Measurements from ENCODE around the gene LONP2. TPM values are rescaled to one million over a fixed set of nuclear protein-coding genes. Genes with fewer than 3 reads are reported as not detected.
"Not testable (repeated sequence)": the region's sequence is repeated elsewhere in the genome, so short reads cannot be mapped to it uniquely, and the experiment has no call there.

The LONP2 gene
- total RNA-seq, 1 donor from 2014 or later = 58.6 TPM

DNA sequence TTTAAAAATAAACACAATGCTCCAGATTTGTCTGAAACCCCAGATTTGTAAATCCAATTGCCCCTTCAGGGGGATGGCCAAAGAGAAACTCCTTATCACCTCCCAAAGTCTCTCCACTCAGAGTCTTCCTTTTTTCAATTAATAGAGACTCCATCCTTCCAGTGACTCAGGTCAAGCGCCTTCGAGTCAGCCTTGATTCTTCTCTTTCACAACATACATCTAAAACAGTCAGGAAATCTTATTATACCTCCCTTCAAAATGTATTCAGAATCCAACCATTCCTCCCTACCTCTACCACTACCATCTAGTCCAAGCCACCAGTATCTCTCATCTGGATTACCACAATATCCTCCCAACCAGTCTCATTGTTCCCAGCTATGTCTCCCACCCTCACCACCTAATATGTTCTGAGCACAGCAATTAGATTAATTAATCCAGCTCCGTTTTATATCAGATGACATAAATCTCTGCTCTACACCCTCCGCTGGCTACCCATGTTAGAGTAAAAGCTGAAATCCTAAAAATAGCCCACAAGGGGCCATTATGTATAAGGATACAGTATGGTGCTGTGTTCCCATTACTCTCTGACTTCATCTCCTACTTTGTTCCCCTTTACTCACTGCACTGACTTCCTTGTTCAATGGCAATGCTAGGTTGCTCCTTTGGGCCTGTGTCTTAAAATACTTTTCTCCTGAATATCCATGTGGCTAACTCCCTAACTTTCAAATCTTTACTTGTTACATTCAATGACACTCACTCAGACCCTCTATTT is 129.3 kb downstream of the LONP2 start:
- intact Hi-C loops (cut with DNase I) = no loop called here
- ATAC-seq (ENCODE audit: poor library complexity) (peak; percentile 42), DNase-seq (no peak)

DNA sequence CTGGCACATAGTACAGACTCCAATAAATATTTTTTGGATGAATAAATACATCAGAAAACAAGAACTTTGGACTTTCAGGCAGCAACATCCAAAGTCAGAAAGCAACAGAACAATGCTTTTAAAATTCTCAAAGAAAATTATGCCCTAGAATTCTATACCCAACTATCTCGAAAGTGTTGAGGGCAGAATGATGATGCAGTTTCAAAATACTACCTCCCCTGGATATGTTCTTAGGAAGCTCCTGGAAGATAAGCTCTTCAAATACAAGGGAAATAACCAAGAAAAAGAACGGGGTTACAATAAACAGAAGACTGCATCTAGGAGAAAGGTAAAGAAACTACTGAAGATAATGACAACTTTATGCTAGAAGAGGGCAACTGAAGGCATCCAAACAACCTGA is 130.2 kb downstream of the LONP2 start:
- ATAC-seq (ENCODE audit: poor library complexity) (no peak), DNase-seq (no peak)
- intact Hi-C loops (cut with DNase I) = no loop called here

DNA sequence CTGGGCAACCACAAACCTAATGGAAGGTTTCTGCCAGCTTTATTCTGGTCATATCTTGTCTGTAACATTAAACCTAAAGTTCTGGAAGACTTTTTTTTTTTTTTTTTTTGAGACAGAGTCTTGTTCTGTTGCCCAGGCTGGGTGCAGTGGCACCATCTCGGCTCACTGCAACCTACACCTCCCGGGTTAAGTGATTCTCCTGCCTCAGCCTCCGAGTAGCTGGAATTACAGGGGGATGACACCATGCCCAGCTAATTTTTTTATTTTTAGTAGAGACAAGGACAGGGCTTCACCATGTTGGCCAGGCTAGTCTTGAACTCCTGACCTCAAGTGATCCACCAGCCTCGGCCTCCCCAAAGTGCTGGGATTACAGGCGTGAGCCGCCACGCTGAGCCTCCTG is 133.2 kb downstream of the LONP2 start:
- DNase-seq; intact Hi-C loops (cut with DNase I); ATAC-seq (ENCODE audit: poor library complexity): not testable (repeated sequence)

DNA sequence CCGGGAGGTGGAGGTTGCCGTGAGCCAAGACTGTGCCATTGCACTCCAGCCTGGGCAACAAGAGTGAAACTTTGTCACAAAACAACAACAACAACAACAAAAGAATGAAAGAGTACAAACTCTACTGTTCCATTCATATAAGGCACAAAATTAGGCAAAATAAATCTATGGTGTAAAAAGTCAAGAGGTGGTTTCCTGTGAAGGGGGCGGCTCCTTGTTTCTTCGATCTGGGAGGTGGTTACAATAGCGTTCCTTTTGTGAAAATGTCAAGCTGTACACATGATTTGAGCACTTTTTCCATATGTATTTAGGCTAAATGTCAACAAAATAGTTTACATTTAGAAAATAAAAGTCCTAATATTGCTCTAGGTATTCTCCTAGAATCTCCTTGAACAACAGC is 134.2 kb downstream of the LONP2 start:
- ATAC-seq (ENCODE audit: poor library complexity) = no peak
- intact Hi-C loops (cut with DNase I) = no loop called here
- no peak for DNase-seq

DNA sequence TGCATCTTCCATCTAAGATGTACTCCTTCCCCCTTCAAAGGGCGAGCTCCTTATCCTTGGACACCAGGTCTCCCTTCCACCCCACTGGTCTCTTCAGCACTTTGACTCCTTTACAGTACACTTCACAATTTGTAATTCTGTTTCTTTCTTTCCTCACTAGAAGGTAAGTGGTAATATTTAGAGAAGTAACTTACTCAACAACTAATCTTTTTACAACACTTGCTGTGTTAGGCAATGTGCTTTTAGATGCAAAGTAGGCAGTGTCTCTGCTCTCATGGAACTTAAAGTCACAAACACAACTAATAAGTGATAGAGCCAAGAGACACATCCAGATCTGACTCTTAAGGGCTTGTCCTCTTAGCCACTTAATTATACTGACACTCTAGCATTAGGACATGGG is 134.7 kb downstream of the LONP2 start:
- DNase-seq = no peak
- ATAC-seq (ENCODE audit: poor library complexity) = peak; percentile 26
- intact Hi-C loops (cut with DNase I) = no loop called here

DNA sequence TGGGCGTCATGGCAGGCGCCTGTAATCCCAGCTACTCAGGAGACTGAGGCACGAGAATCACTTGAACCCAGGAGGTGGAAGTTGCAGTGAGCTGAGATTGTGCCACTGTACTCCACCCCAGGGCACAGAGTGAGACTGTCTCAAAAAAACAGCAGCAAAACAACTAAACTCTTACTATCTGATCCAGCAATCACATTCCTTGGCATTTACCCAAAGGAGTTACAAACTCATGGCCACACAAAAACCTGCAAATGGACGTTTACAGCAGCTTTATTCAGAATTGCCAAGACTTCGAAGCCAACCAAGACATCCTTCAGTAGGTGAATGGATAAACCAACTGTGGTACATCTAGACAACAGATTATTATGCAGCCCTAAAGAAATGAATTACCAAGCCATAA is 137.1 kb downstream of the LONP2 start:
- DNase-seq (no peak), ATAC-seq (ENCODE audit: poor library complexity) (no peak)
- intact Hi-C loops (cut with DNase I) = no loop called here

DNA sequence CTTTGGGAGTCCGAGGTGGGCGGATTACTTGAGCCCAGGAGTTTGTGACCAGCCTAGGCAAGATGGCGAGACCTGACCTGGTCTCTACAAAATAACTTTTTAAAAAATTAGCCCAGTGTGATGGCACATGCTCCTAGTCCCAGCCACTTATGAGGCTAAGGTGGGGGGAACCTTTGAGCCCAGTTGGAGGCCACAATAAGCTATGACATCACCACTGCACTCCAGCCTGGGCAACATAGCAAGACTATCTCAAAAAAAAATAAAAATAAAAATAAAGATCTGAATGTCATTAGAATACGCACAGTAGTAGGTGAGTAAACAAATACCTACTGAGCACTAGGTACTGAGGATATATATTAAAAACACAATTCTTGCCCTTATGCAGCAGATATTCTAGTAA is 138.0 kb downstream of the LONP2 start:
- DNase-seq (no peak), ATAC-seq (ENCODE audit: poor library complexity) (no peak)
- intact Hi-C loops (cut with DNase I) = no loop called here

DNA sequence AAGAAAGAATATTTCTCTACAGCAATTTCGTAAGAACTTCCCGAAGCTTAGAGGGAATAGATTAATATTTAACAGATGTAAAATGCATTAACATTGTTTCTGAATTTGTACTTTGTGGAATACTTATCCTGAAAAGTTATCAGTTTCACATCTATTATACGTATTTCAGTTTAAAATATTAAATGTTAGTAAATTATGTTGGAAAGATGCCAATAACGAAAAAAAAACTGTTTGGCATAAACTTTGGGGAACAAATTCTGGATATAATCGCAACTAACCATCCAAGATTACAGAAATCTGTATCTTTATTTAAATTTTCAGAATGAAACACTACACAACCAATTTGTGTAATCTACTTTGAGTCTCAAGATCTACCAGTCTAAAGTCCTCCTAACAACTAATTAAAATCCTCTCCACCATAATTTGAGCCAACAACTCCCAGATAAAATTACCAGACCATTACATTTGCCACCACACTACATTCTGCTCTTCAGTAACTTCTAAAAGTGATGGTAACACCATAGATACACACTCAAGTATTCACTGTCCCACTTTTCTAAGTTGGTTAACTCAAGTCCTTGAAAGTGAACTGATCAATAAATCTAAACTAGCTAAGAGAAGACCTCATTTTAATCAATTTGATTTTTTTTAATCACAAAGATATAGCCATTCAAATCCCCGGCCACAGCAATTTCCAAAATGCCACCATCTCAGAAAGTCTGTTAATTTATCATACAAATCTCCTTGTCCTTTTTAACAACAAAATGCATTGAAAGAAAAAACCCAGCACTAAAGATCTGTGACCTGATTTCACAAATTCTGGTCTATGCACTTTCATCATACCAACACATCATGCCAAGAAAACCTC is 139.1 kb downstream of the LONP2 start:
- DNase-seq (no peak), ATAC-seq (ENCODE audit: poor library complexity) (no peak)
- intact Hi-C loops (cut with DNase I) = no loop called here

DNA sequence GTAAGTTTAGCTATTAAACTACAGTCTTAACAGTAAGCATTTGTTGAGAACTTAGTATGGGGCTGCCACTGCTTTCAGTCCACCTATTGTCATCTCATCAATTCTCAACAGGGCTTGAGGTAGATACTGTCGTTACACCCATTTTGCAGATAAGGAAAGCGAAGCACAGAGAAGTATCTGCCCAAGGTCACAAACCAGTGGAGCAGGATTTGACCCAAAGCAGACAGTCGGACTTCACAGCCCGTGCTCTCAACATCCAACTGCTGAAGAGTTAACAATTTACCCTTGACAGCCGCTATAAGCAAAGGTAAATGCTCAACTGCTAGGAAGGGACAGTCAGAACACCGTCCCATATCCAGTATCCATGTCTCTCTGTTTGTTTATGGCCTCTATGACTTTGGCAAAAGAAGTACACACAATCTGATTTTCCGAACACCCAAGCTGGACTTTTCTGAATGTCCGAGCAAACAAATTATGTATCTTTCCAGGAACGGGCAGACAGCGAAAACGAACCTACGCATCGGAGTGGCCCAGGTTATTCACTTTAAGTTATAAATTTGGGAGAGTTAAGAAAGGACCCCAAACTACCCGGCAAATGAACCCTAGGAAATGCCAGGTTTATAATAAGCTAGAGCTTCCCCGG is 139.9 kb downstream of the LONP2 start:
- DNase-seq = no peak
- intact Hi-C loops (cut with DNase I) = no loop called here
- ATAC-seq (ENCODE audit: poor library complexity) = peak; percentile 18

DNA sequence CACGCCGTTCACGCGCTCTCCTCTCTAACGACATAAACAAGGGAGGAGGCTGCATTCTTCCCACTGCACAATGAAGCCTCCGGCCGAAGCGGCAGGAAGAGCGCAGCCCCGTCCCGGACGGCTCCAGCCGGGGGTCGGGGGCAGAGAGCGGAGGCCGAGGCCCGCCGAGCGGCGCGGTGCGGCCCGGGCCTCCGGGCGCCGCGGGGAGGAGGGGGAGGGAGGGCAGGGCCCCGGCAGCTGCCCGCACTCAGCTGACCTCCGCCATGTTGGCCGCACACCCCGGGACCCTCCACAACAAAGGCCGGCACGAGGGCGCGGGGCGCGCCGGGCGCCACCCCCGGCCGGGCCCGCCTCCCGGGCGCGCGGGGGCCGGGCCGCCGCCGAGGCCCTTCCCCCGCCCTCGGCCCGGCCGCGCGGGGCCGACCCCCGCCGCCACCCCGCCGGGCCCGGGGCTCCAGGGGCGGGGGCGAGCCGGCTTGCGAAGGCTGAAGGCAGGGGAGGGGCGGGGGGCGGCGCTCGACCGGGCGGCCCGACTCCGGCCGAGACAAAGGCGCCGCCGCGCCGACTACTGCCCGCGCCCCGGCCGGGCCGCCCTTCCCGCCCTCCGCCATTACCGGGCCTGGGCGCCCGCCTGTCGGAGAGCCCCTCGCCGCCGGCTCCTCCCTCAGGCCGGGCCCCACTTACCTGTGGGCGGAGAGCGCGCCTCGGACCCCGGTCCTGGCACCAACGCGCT is 140.6 kb downstream of the LONP2 start:
- intact Hi-C loops (cut with DNase I) = no loop called here
- ATAC-seq (ENCODE audit: poor library complexity) (peak; percentile 66), DNase-seq (peak; percentile 78)

DNA sequence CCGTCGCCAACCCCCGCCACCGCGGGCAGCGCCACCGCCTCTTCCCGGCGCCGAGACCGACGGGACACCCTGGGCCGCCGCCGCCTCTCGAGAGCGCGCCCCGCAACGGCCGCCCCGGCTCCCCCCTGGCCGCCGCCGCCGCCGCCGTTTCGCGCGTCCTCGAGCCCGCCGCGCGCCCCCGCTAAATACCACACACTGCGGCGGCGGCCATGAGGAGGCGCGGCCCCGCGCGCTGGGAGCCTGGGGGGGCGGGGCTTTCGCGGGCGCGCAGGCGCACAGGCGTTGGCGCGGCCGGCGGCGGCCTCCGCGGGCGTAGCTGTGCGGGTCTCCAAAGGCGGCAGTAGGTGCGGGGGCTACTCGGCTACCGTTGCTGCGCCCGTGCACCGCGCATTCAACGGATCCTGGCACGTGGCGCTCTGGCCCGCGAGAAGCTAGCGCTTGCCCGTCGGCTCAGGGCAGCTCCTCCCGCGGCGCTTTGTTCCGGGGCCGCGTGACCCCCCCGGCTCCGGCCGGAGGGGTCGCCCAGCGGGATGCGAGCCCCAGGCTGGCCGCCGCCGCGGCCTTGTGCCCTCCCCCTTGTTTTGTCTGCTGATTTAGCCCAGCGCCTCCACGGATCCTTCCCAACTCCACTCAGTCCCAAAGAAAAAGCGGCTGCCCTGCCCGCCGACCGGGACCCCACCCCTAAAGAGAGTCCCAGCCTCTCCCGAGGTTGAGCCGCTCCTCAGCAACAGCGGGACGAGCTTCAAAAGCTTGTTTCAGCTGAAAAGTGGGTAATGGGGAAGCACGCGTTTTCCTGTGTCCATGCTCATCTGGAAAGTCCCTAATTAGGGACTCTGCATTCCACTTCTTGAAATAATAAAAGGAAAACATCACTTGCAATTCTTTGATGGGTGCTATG is 141.4 kb downstream of the LONP2 start, which contains the start of gene SIAH1:
Gene SIAH1, minus strand, starts transcription at position 161 of the 898 bp plus-strand sequence. CDS start 22,985 bp downstream, outside the sequence.
- ATAC-seq (ENCODE audit: poor library complexity) (peak; percentile 94), DNase-seq (peak; percentile 92)
- intact Hi-C loops (cut with DNase I) = no loop called here

DNA sequence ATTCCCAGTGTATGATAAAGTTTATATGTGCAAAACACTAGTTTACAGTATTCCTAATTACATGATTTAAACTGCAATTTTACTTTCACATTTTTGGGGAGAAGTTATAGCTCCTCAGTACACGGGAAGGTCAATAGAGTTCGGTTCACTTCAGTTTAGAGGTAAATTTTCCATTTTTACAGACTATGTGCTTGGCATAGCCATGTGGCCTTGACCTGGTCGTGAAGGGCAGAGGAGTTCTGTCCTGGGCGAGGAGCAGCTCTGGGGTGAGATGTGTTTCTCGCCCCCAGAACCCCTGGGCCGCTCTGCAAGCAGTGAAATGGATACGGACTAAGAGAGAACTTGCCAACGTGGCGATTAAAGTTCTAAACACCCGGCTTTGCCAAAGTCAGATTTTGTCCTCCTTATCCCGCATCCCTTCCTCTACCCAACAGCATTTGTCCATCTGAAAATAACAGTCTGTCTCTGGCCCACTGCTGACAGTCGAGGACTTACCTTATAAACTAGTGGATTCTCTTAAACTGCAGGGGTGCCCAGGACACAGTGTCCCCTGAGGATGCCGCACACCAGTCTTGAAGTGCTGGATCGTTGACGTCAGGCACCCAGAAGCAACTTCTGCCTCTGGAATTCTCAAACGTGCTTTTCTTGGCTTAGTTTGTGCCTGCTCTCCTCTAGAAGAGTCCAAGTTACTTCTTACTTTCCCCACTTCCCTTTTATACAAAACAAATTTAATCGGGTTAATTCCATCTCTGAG is 142.6 kb downstream of the LONP2 start:
- intact Hi-C loops (cut with DNase I) = no loop called here
- no peak for DNase-seq
- ATAC-seq (ENCODE audit: poor library complexity) = no peak

DNA sequence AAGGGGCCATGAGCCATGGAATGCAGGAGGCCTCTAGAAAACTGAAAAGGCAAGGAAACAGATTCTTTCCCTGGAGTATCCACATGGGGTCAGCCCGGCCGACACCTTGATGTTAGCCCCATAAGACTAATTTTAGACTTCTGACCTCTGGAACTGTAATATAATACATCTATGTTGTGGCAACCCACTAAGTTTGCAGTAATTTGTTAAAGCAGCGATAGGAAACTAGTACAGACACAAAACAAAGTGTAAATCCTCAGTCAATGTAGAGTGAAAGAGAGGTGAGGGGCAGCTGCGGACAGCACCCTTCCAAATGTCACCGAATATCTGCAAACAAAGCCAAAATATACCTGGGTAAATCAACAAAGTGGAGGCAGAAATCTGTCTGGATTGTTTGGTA is 148.3 kb downstream of the LONP2 start:
- intact Hi-C loops (cut with DNase I) = no loop called here

DNA sequence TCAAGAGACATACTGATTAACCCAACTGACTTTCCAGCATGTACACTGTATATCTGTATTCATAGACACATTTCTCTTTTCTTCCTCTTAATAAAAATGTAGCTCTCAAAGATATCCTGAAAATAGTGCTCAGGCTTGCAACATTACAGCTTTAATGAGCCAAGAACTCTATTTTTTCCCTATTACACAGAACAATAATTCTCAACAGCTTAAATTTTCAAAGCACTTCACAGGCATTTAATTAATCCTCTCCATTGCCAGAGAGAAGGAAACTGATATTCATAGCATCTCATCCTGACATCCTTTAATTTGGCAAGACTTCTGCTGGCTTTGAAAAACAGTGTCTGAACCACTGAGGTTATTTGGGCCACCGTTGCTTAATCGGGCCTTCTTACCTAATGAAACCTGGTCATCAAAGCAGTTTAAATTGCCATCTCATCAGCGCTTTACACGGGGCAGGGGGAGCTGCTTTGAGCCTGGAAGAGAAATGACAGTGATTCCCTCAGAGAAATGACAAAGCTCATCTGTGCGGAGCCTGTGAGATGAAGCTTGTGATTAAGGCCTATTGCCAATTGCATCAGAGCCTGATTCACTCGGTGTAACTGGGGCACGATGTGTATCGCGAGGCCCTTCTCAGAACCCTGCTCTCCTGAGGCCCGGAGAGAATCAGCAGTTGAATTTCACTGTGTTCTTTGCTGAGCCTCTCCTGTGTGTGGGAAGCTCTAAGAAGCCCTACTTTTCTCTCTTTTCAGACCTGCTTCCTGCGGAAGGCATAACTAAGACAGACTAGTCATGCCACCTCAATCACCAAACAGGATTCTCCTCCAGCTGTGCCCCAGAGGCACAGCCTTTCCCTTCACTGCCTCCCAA is 149.6 kb downstream of the LONP2 start:
- peak; percentile 75 for ATAC-seq (ENCODE audit: poor library complexity)
- intact Hi-C loops (cut with DNase I) = no loop called here
- DNase-seq = no peak

More for the DNA sequence above, 148.3 kb downstream of the LONP2 start:
- DNase-seq = no peak
- no peak for ATAC-seq (ENCODE audit: poor library complexity)

DNA sequence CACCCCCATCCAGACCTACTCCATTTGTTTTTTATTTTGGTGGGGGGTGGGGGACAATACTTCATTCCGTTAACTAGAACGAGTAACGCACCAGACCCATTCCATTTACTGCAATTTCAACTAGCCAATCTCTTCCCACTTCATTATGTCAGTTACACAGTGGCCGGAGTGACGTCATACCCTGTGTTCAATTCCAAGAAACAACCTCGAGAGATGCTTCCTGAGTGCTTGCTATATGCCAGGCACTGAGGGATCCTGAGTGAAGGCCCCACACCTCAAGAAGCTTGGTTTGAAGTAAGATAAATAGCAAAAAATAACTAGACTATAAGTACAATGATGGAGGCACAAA is 150.2 kb downstream of the LONP2 start:
- ATAC-seq (ENCODE audit: poor library complexity) (peak; percentile 10), DNase-seq (no peak)
- intact Hi-C loops (cut with DNase I) = no loop called here

DNA sequence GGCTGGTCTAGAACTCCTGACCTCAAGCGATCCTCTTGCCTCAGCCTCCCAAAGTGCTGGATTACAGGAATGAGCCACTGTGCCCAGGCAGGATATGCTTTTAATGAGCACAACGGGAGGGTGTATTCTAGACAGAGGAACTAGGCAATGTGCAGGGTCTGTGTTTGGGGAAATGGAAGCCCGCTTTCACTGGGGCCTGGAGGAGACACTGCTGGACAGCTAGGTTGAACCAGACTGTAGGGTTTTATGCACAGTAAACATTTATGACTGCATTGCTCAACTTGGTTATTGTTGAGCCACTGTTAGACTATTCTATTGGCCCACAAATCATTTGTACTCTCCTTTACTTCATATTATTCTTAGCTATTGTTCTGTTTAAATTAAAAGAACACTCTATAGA is 151.3 kb downstream of the LONP2 start:
- DNase-seq (no peak), ATAC-seq (ENCODE audit: poor library complexity) (peak; percentile 48)
- intact Hi-C loops (cut with DNase I) = no loop called here

Data from Right ventricle myocardium superior (tissue), 1 donor.